Measurements from ENCODE around the gene DNAH12. TPM values are rescaled to one million over a fixed set of nuclear protein-coding genes. Genes with fewer than 3 reads are reported as not detected.

Gene DNAH12
- polyA plus RNA-seq, 1 donor, result 0.71 TPM

Other genes with a start within 250 kb of the DNAH12 start
- 7.8 TPM for gene PDE12, start 11.9 kb upstream of the DNAH12 start, polyA plus RNA-seq (ENCODE audit: insufficient read length)
- 145 TPM for gene ARF4, start 53.0 kb upstream of the DNAH12 start, polyA plus RNA-seq (ENCODE audit: insufficient read length)
- 16.7 TPM for gene DENND6A, start 148.7 kb upstream of the DNAH12 start, polyA plus RNA-seq (ENCODE audit: insufficient read length)
- 84.1 TPM for gene SLMAP, start 212.0 kb upstream of the DNAH12 start, polyA plus RNA-seq (ENCODE audit: insufficient read length)